GM12878 (cell line): Measurements from ENCODE around the gene ASMTL. TPM values are rescaled to one million over a fixed set of nuclear protein-coding genes. Genes with fewer than 3 reads are reported as not detected.

Source experiments
- ATAC-seq: fragments of 200-7000 bp; cut with Tn5 transposase; 3 replicates; pipeline ENCODE4 v1.9.1; 2020; ENCODE audit warnings: mild to moderate bottlenecking, moderate library complexity
- BruUV-seq: library from RNA; stranded (reverse); fragments of 400-500 nt; replicated peaks from 2 replicates; lab custom pipeline; 2021; lab: Mats Ljungman, UMichigan
- CTCF ChIA-PET: fragments of 300-600 bp; sonication (Branson Sonifier 250); formaldehyde crosslinking; extraction: SDS; loops from one replicate; lab custom pipeline; 2021; ENCODE audit warnings: inconsistent platforms; lab: Yijun Ruan, JAX
- POLR2A ChIA-PET: fragments of 350-600 bp; formaldehyde crosslinking; extraction: SDS; loops from one replicate; lab custom pipeline; 2021; ENCODE audit warnings: inconsistent platforms; lab: Charles Lee
- RAD21 ChIA-PET: fragments of 300-600 bp; sonication (Branson Sonifier 250); formaldehyde crosslinking; loops from one replicate; lab custom pipeline; 2023; ENCODE audit warnings: antibody characterized with exemption; ENCODE audit not compliant: unreplicated experiment; lab: Charles Lee
- SMC1A ChIA-PET: fragments of 300-600 bp; sonication (Branson Sonifier 250); formaldehyde crosslinking; loops from one replicate; lab custom pipeline; 2023; ENCODE audit not compliant: unreplicated experiment, uncharacterized antibody; lab: Charles Lee
- DNase-seq: peaks from one replicate; pipeline ENCODE4 v3.0.0-alpha.2; 2011; ENCODE audit warnings: low read depth, low spot score
- FAIRE-seq: peaks from 3 replicates; lab custom pipeline; 2011; peaks lifted over from hg19 to GRCh38; lab: Jason Lieb, UNC
- H2AFZ ChIP-seq: 2 replicates; pipeline ENCODE4 v1.6.0; 2011; ENCODE audit warnings: low read depth, low read length, control low read depth; ENCODE audit not compliant: control insufficient read depth
- H3K27ac ChIP-seq: 2 replicates; pipeline ENCODE4 v1.5.1; 2011; ENCODE audit warnings: control low read depth; ENCODE audit not compliant: control insufficient read depth, insufficient read depth
- H3K27me3 ChIP-seq, 2 experiments: replicated peaks in 1 of 2; 2 replicates each; pipeline versions ENCODE4 v1.6.0 to v1.6.1; 2011; ENCODE audit warnings: low read length in 1 of 2; ENCODE audit not compliant: control insufficient read depth in 2 of 2, insufficient read depth in 2 of 2
- H3K36me3 ChIP-seq, 2 experiments: 2 replicates each; pipeline ENCODE4 v1.5.1; 2011; ENCODE audit warnings: low read length in 1 of 2; ENCODE audit not compliant: control insufficient read depth in 2 of 2, insufficient read depth in 2 of 2
- H3K4me1 ChIP-seq: 2 replicates; pipeline ENCODE4 v1.6.1; 2011; ENCODE audit warnings: mild to moderate bottlenecking, low read length, moderate library complexity, mixed read lengths; ENCODE audit not compliant: control insufficient read depth, insufficient read depth
- H3K4me2 ChIP-seq: 2 replicates; pipeline ENCODE4 v1.6.0; 2011; ENCODE audit warnings: control low read depth; ENCODE audit not compliant: control insufficient read depth, insufficient read depth
- H3K4me3 ChIP-seq: fragments of 200-600 bp; sonication (generic); 2 replicates; pipeline ENCODE4 v1.5.1; 2016
- H3K79me2 ChIP-seq: 2 replicates; pipeline ENCODE4 v1.6.0; 2011; ENCODE audit warnings: low read length; ENCODE audit not compliant: control insufficient read depth, insufficient read depth
- H3K9ac ChIP-seq: 2 replicates; pipeline ENCODE4 v1.8.0; 2011; ENCODE audit warnings: low read length, control low read depth, mixed read lengths; ENCODE audit not compliant: control insufficient read depth, insufficient read depth
- H3K9me3 ChIP-seq: replicated peaks from 3 replicates; pipeline ENCODE4 v1.5.1; 2011; ENCODE audit warnings: mild to moderate bottlenecking, low read length; ENCODE audit not compliant: control insufficient read depth, insufficient read depth
- H4K20me1 ChIP-seq: 2 replicates; pipeline ENCODE4 v1.6.0; 2011; ENCODE audit not compliant: control insufficient read depth, insufficient read depth
- ASH2L ChIP-seq: fragments of 300-600, 200-600 bp; sonication (generic); IDR thresholded peaks from 2 replicates; pipeline ENCODE4 v1.6.1; 2017; ENCODE audit warnings: low read depth, mild to moderate bottlenecking, borderline replicate concordance
- ATF7 ChIP-seq: fragments of 450-650 bp; IDR thresholded peaks from 2 replicates; pipeline ENCODE4 v1.6.1; 2016; ENCODE audit warnings: low read depth, mild to moderate bottlenecking
- CEBPB ChIP-seq, 2 experiments: fragments of 150-350 bp in 1 of 2; IDR thresholded peaks; 2 replicates each; pipeline ENCODE4 v1.6.1; 2012 to 2014; ENCODE audit warnings: low read depth in 2 of 2, low read length in 2 of 2, borderline replicate concordance in 1 of 2, inconsistent platforms in 1 of 2
- HSF1 ChIP-seq: fragments of 150-350 bp; IDR thresholded peaks from 2 replicates; pipeline ENCODE4 v1.6.1; 2014; ENCODE audit warnings: mild to moderate bottlenecking, low read depth, low read length
- JUNB ChIP-seq: IDR thresholded peaks from 2 replicates; pipeline ENCODE4 v1.6.1; 2016; ENCODE audit warnings: antibody characterized with exemption, mild to moderate bottlenecking
- LARP7 ChIP-seq: fragments of 450-650 bp; IDR thresholded peaks from 2 replicates; pipeline ENCODE4 v1.6.1; 2017; ENCODE audit warnings: mild to moderate bottlenecking
- MEF2A ChIP-seq: IDR thresholded peaks from 2 replicates; pipeline ENCODE4 v1.6.1; 2011; ENCODE audit warnings: low read depth, mild to moderate bottlenecking, low read length, moderate library complexity; ENCODE audit not compliant: insufficient read depth
- MYB ChIP-seq: fragments of 150-350 bp; IDR thresholded peaks from 2 replicates; pipeline ENCODE4 v1.6.1; 2014; ENCODE audit warnings: mild to moderate bottlenecking, low read depth, low read length, borderline replicate concordance
- NFYA ChIP-seq: IDR thresholded peaks from 2 replicates; pipeline ENCODE4 v1.6.1; 2011; ENCODE audit warnings: low read depth, mild to moderate bottlenecking, low read length, improper control_type of control experiment, borderline replicate concordance
- PBX3 ChIP-seq: IDR thresholded peaks from 2 replicates; pipeline ENCODE4 v1.6.1; 2011; ENCODE audit warnings: mild to moderate bottlenecking, low read depth, low read length, moderate library complexity; ENCODE audit not compliant: insufficient replicate concordance
- RCOR1 ChIP-seq: conservative IDR thresholded peaks from 2 replicates; pipeline ENCODE4 v1.6.1; 2012; ENCODE audit warnings: low read depth, low read length, improper control_type of control experiment
- SUZ12 ChIP-seq: fragments of 200-600 bp; sonication (generic); IDR thresholded peaks from one replicate; pipeline ENCODE4 v1.6.1; 2018; ENCODE audit warnings: antibody characterized with exemption, mild to moderate bottlenecking; ENCODE audit not compliant: unreplicated experiment
- TBL1XR1 ChIP-seq: IDR thresholded peaks from 2 replicates; pipeline ENCODE4 v1.6.1; 2012; ENCODE audit warnings: low read depth, low read length, improper control_type of control experiment
- TCF7 ChIP-seq: IDR thresholded peaks from 2 replicates; pipeline ENCODE4 v1.6.1; 2014; ENCODE audit warnings: antibody characterized with exemption, borderline replicate concordance
- ZBTB11 ChIP-seq: fragments of 450-650 bp; formaldehyde crosslinking; IDR thresholded peaks from 2 replicates; pipeline ENCODE4 v1.5.0; 2022; ENCODE audit warnings: mild to moderate bottlenecking, missing genetic modification characterization
- ZBTB33 ChIP-seq: fragments of 450-650 bp; IDR thresholded peaks from 2 replicates; pipeline ENCODE4 v1.6.1; 2017; ENCODE audit warnings: mild to moderate bottlenecking
- ZSCAN29 ChIP-seq: fragments of 450-650 bp; IDR thresholded peaks from 2 replicates; pipeline ENCODE4 v1.6.1; 2017; ENCODE audit warnings: mild to moderate bottlenecking, moderate library complexity
- WGBS: methylation state at CpG from one replicate; pipeline ENCODE4 v1.1.6; 2016; ENCODE audit warnings: low lambda C conversion rate; ENCODE audit not compliant: insufficient replicate concordance, insufficient coverage; ENCODE audit errors: missing lambda C conversion rate; 5-methylcytosine and 5-hydroxymethylcytosine counted together
- in situ Hi-C: fragments of 300-500 bp; cut with MboI; formaldehyde crosslinking; loops from 9 replicates; pipeline ENCODE4 v1.14.3; 2018; ENCODE audit warnings: mixed read lengths
- intact Hi-C: fragments of 100-400 bp; cut with micrococcal nuclease; formaldehyde crosslinking; loops from one replicate; pipeline ENCODE4 v1.14.2; 2022; ENCODE audit not compliant: unreplicated experiment
- polyA plus RNA-seq, 11 experiments: library from polyadenylated mRNA; depleted of rRNA in 4 of 11; unstranded in 6 of 11; stranded (reverse) in 5 of 11; fragments of >200 nt; fragmentation: Nextera tagmentation in 4 of 11; fragmentation: Illumina TruSeq in 1 of 11; extraction: Ambion mirVana in 4 of 11; extraction: Trizol in 1 of 11; gene quantifications; 1 replicate in 1 of 11; 2 replicates in 10 of 11; pipeline versions ENCODE4 v1.2.1 to v1.2.3, GENCODE V29; 2011 to 2016; ENCODE audit warnings: inconsistent platforms in 2 of 11, missing spikeins in 2 of 11, low read depth in 1 of 11
- total RNA-seq, 4 experiments: library from RNA; depleted of rRNA in 3 of 4; stranded (reverse); fragments of >200 nt in 3 of 4; fragmentation: Illumina TruSeq in 1 of 4; extraction: Trizol in 1 of 4; gene quantifications; 2 replicates each; pipeline versions ENCODE4 v1.2.1 to v1.2.3, GENCODE V29; 2013 to 2021

ASMTL gene
- total and polyA plus RNA-seq, 10 of the 15 experiments (the other 5 are each of a cell fraction or from before 2014, with no cell fraction given), result 1.6 to 51.9 (median 32.1) TPM

- 96% methylated on average over 18 of the region's 18 CpGs for WGBS
- intact Hi-C loops, result no loop called here
- CTCF ChIA-PET, result no interaction called here
- no peak for TF ChIP-seq CEBPB (IDR thresholded peaks at IDR 0.05; ENCODE audit: borderline replicate concordance in 1 of 2, low read depth in 2 of 2, low read length in 2 of 2)
- no peak for TF ChIP-seq ZBTB11
- no peak for TF ChIP-seq ATF7
- TF ChIP-seq SUZ12, result no peak
- no peak for TF ChIP-seq TBL1XR1
- TF ChIP-seq PBX3, result no peak
- no peak for TF ChIP-seq LARP7
- no peak for TF ChIP-seq TCF7
- TF ChIP-seq ZBTB33, result no peak
- TF ChIP-seq MYB, result no peak
- TF ChIP-seq RCOR1, result no peak
- TF ChIP-seq HSF1, result no peak
- TF ChIP-seq NFYA, result no peak
- no peak for TF ChIP-seq ASH2L
- TF ChIP-seq MEF2A, result no peak
- TF ChIP-seq ZSCAN29, result no peak
- no peak for TF ChIP-seq JUNB
Observed at GRCh38 chrX:1442016-1442665, 10.6 kb downstream of the ASMTL start.

More at GRCh38 chrX:1442016-1442665, 10.6 kb downstream of the ASMTL start:
- no peak overlapping the region for H3K4me2 ChIP-seq
- no peak overlapping the region for H3K27ac ChIP-seq
- no TSS peak for BruUV-seq
- no peak overlapping the region for H3K4me3 ChIP-seq
- H3K79me2 ChIP-seq, result peaks cover 5% of the 10 kb centered on the region
- no peak for DNase-seq
- H3K9me3 ChIP-seq, result peaks cover 15% of the 10 kb centered on the region; the same call in 2 of the 3 replicates
- ChIA-PET RAD21 (no interaction called here), POLR2A (no interaction called here), SMC1A (no interaction called here)
- no peak for ATAC-seq
- no peak overlapping the region for H2AFZ ChIP-seq
- H3K4me1 ChIP-seq, result peaks cover 1% of the 10 kb centered on the region
- H3K9ac ChIP-seq, result no peak overlapping the region
- no peaks in the 10 kb centered on the region for H3K27me3 ChIP-seq
- H3K36me3 ChIP-seq, result peaks cover 17 to 18% of the 10 kb centered on the region in 2 experiments; a peak in 3 of 4 replicates
- H4K20me1 ChIP-seq, result no peaks in the 10 kb centered on the region
- no peak for FAIRE-seq
- in situ Hi-C loops, result no loop called here
